K562 (cell line): ENCODE results near the gene GPRIN1.

ENCODE experiments used
- EP300 ChIP-seq: IDR thresholded peaks from 2 replicates; pipeline ENCODE4 v1.6.1; 2012; ENCODE audit warnings: low read length, improper control_type of control experiment
- GABPB1 ChIP-seq: sonication (generic); formaldehyde crosslinking; IDR thresholded peaks from 2 replicates; pipeline ENCODE4 v1.8.0; 2022; ENCODE audit warnings: mild to moderate bottlenecking, missing genetic modification reagents
- HNRNPUL1 ChIP-seq: fragments of 200-400 bp; formaldehyde crosslinking; IDR thresholded peaks from 2 replicates; pipeline ENCODE4 v1.6.1; 2017; ENCODE audit warnings: low read length
- NCOA2 ChIP-seq, 2 experiments: fragments of 450-650 bp; IDR thresholded peaks; 2 replicates each; pipeline ENCODE4 v1.6.1; 2018; ENCODE audit warnings: mild to moderate bottlenecking in 2 of 2, moderate library complexity in 1 of 2; ENCODE audit not compliant: partially characterized antibody in 2 of 2
- REST ChIP-seq, 2 experiments: fragments of 450-650 bp; formaldehyde crosslinking in 1 of 2; IDR thresholded peaks; 2 replicates each; pipeline versions ENCODE4 v1.4.0 to v1.6.1; 2014 to 2020; ENCODE audit warnings: mild to moderate bottlenecking in 2 of 2, borderline replicate concordance in 1 of 2, low read depth in 1 of 2
- SIN3A ChIP-seq, 2 experiments: fragments of 150-350 bp in 1 of 2; IDR thresholded peaks; 2 replicates each; pipeline ENCODE4 v1.6.1; 2011 to 2016; ENCODE audit warnings: borderline replicate concordance in 2 of 2, low read depth in 2 of 2, low read length in 2 of 2, mild to moderate bottlenecking in 2 of 2, moderate library complexity in 2 of 2; ENCODE audit not compliant: control insufficient read depth in 1 of 2
- ZNF239 ChIP-seq: fragments of 250-450 bp; sonication (Bioruptor Pico); IDR thresholded peaks from 2 replicates; pipeline ENCODE4 v1.4.0; 2020; ENCODE audit warnings: mild to moderate bottlenecking
- TF ChIP-seq, protein P1 (sequence below): sonication (generic); formaldehyde crosslinking; IDR thresholded peaks from 2 replicates; pipeline ENCODE4 v1.8.1; 2023; ENCODE audit warnings: mild to moderate bottlenecking, missing genetic modification reagents, moderate library complexity
- TF ChIP-seq, protein P2 (sequence below), 3 experiments: IDR thresholded peaks in 2 of 3; conservative IDR thresholded peaks in 1 of 3; 2 replicates each; pipeline ENCODE4 v1.5.1; 2011 to 2012; ENCODE audit warnings: low read length in 3 of 3, mild to moderate bottlenecking in 3 of 3, control low read depth in 2 of 3, improper control_type of control experiment in 1 of 3, inconsistent platforms in 1 of 3, low read depth in 1 of 3, mixed read lengths in 1 of 3, moderate library complexity in 1 of 3; ENCODE audit not compliant: insufficient read depth in 2 of 3

GRCh38 chr5:176608937-176609723 lies 826 bp downstream of the GPRIN1 start:
- TF ChIP-seq ZNF239 (CRISPR knock-in tag) (no peak), EP300 (no peak), GABPB1 (CRISPR knock-in tag) (no peak), SIN3A (IDR thresholded peaks at IDR 0.05; ENCODE audit: borderline replicate concordance in 2 of 2, control insufficient read depth in 1 of 2, low read depth in 2 of 2, low read length in 2 of 2) (no peak), REST (IDR thresholded peaks at IDR 0.05; ENCODE audit: borderline replicate concordance) (no peak), REST (CRISPR knock-in tag; IDR thresholded peaks at IDR 0.05; ENCODE audit: low read depth) (no peak), HNRNPUL1 (no peak), NCOA2 (IDR thresholded peaks at IDR 0.05; ENCODE audit: partially characterized antibody in 2 of 2) (no peak)
- TF ChIP-seq, protein P1, sequence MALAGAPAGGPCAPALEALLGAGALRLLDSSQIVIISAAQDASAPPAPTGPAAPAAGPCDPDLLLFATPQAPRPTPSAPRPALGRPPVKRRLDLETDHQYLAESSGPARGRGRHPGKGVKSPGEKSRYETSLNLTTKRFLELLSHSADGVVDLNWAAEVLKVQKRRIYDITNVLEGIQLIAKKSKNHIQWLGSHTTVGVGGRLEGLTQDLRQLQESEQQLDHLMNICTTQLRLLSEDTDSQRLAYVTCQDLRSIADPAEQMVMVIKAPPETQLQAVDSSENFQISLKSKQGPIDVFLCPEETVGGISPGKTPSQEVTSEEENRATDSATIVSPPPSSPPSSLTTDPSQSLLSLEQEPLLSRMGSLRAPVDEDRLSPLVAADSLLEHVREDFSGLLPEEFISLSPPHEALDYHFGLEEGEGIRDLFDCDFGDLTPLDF (CRISPR knock-in tag) = no peak
- TF ChIP-seq, protein P2, sequence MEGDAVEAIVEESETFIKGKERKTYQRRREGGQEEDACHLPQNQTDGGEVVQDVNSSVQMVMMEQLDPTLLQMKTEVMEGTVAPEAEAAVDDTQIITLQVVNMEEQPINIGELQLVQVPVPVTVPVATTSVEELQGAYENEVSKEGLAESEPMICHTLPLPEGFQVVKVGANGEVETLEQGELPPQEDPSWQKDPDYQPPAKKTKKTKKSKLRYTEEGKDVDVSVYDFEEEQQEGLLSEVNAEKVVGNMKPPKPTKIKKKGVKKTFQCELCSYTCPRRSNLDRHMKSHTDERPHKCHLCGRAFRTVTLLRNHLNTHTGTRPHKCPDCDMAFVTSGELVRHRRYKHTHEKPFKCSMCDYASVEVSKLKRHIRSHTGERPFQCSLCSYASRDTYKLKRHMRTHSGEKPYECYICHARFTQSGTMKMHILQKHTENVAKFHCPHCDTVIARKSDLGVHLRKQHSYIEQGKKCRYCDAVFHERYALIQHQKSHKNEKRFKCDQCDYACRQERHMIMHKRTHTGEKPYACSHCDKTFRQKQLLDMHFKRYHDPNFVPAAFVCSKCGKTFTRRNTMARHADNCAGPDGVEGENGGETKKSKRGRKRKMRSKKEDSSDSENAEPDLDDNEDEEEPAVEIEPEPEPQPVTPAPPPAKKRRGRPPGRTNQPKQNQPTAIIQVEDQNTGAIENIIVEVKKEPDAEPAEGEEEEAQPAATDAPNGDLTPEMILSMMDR (IDR thresholded peaks at IDR 0.05 in 2 of 3, conservative IDR thresholded peaks at IDR 0.05 in 1 of 3; ENCODE audit: insufficient read depth in 2 of 3, low read depth in 1 of 3, low read length in 3 of 3) = 0 out of 6 replicates have a peak, but pooled peaks of 1 of the 3 experiments have one; percentile 17
